GM10847 (cell line): ENCODE results near the gene SH3BP2.

Experiments
- POLR2A ChIP-seq: IDR thresholded peaks from 2 replicates; pipeline ENCODE4 v1.6.1; 2011; ENCODE audit not compliant: insufficient read length; ENCODE audit errors: extremely low read depth

SH3BP2 gene

DNA sequence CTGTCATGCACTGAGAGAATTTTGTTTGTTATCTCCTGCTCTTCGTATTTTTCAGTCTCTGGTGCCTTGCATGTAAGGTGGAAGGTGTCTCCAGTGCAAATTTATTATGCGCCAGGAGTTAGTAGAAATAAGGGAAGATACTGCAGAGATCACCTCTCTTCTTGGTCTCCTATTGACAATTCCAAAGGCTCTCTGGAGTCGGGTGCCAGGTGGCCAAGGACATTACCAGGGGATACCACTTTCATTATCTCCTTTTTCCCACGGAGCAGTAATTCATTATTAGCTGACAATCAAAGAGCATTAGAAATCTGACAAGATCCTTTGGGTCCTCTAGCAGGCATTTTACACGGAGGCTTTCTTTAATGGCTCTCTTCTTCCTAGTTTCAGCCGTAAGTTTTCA lies 76.8 kb downstream of the SH3BP2 start:
- TF ChIP-seq POLR2A, result no peak

DNA sequence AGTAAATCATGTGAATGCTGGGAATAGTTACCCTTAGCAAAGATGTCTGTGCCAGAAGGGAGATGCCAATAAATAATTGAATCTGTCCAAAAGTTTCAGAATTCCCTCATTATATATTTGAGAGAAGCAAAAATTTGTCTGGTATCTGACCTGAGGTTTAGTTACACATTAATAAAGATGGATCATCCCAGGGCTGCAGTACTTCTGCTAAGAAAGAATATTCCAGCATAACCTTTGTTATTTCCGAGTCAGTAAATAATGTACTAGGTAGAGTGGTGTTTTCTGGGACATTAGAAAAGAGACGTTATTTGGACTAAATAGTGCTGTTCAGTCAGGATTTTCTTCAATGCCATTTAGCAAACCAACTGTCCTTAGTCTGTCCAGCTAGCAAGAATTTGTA lies 77.2 kb downstream of the SH3BP2 start:
- TF ChIP-seq POLR2A, result no peak

DNA sequence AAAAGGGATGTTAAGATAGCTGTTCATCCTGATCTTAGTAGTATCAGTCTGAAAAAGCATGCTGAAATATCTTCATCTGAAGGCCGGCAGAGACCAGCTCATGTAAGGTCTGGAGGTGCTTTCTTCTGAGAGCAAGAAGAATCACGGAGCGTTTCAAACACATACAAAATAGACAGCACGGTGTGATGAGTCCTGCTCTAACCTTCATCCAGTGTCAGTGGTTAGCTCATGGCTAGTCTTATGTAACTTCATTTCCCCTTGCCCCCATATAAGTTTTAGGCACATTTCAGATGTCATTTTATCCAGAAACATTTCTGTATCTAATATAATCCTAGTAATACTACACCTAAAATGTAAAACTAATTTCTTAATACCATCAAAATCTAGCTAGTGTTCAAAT lies 78.6 kb downstream of the SH3BP2 start:
- TF ChIP-seq POLR2A, result no peak

DNA sequence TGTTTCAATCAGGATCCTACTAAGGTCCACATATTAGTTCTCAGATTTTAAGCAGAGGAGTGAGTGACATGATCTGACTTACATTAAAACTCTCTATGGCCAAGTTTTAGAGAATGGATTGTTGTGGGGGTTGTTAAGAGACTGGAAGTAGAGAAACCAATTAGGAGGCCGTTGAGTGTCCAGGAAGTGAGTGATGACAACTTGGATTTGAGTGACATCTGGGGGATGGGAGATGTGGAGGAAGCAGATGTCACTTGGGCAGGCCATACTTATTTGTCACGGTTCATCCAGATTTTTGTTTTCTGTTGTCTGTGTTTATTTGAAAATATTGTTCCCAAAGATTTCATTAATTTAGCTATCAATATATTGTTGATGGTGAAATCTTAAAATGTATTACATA lies 79.0 kb downstream of the SH3BP2 start:
- no peak for TF ChIP-seq POLR2A

DNA sequence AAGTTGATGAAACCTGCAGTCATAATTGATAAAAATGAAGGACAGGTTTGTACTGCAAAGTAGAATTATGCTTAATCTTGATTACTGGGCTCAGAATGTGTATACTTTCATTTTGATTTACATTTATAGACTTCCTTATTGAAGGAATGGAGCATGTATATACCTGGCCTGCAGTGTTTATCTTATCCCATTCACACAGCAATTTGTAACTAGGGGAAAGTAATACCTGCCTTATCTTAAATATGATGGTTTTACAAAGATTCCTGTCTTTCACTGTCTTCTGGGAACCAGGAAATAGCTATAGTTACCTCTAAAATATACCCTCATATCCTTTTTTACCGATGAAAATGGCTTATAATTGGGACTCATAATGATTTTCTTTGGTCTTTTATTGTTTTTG lies 80.4 kb downstream of the SH3BP2 start:
- TF ChIP-seq POLR2A, result no peak

DNA sequence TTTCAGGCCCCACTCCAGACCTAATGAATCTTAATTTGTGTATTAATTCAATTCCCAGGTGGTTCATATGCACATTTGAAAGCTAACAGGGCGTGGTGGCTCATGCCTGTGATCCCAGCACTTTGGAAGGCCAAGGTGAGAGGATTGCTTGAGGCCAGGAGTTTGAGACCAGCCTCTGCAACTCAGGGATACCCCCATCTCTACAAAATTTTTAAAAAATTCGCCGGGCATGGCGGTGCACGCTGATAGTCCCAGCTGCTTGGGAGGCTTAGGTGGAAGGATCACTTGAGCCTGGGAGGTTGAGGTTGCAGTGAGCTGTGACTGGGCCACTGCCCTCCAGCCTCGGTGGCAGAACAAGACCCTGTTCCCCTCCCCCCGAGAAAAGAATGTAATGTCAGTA lies 82.0 kb downstream of the SH3BP2 start:
- TF ChIP-seq POLR2A, result no peak

DNA sequence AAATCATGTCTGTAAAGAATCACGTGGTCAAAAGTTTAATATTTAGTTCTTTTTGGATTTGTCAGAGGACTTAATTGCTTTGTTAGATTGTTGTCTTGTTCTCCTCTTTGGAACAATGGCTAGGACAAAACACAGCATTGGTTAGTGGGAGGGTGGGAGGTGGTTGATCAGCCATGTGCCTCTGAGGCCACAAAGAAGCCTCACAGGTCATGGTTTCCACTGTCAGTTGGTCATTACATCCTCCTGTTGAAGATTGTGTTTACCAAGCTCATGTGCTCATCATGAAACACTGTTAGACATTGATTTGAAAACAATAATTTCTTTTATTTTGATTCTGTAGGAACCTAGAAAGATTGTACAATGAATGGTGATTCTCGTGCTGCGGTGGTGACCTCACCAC lies 82.7 kb downstream of the SH3BP2 start:
- TF ChIP-seq POLR2A, result no peak

DNA sequence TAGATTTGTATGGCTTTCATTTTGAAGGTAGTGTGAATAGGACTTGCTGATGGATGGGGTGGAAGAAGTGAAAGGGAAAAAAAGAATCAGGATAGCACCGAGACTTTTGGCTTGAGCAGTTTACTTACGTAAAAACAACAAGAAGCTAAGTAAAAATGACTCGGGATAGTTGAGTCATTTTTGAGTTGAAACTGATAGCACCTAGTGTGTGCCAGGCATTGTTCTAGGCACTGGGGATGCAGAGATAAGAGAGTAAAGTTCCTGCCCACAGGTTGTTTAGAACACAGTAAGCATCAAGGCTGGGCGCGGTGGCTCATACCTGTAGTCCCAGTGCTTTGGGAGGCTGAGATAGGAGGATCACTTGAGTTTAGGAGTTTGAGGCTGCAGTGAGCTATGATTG lies 85.5 kb downstream of the SH3BP2 start:
- TF ChIP-seq POLR2A, result no peak

DNA sequence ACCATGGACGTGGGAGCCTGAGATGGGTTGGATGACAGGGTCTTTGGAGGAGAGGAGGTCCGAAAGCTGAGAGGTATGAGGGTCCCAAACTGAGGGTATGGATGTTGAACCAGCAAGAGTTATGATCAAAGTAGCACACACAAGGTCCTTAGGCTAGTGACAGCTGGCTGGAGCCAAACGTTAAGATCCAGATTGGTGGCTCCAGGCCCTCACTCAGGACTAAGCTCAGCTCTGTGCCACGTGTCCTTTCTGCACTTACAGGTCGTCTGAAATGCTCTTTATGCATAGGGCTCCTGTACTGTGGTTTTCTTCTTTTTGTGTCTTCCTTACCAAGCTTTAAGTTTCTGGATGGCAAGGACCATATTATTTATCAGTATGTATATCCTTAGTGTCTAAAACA lies 86.1 kb downstream of the SH3BP2 start:
- TF ChIP-seq POLR2A, result no peak

DNA sequence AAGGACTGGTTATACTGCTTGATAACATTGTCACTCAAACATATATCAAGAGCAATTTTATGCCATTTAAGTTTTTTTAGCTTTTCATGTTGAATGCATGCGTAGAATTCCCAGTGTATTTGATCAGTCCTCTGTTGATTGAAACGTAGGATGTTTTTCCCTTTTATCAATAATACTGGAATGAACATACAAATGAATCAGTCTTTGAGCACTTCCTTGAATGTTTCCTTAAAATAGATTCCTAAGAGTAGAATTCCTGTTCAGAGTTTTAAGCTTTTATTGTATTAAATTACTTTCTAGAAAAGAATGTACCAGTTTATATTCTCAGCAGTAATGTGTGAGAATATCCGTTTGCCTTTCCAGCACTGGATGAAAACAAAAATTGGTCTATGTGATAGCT lies 88.5 kb downstream of the SH3BP2 start:
- TF ChIP-seq POLR2A, result no peak

DNA sequence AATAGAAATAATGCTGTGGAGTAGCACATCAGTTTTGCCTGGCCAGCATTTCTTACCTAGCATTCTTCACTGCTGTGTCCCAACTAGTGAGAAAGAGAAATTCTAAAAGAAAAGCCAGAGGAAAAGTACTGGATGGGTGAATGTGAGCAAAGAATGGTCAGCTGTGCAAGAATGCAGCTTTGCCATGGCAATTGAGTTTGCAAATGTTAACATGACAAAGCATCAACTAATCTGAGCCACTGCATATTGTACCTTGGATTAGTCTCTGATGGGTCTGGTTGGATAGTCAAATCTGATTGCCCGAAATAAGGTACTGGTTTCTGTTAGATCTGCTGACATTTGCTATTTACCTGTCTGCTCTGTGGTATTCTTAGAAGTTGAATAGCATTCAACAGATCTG lies 89.5 kb downstream of the SH3BP2 start:
- no peak for TF ChIP-seq POLR2A

DNA sequence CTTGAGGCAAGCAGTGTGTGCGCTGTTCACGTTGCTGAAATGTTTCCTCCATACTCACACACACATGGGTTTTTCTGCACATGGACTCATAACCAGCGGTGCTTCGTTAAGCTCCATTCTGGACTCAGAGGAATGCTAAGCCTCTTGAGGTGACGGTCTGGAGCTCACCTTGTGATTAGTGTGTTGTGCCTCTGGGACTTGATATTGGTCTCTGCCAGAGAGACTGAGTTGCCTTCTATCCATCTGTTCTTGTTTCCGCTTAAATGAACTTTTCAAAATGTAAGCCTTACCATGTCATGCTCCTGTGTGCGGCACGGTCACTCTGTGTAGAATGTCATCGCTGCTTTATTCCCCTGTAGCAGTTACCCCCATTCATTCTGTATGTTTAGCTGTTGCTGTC lies 93.3 kb downstream of the SH3BP2 start:
- no peak for TF ChIP-seq POLR2A

DNA sequence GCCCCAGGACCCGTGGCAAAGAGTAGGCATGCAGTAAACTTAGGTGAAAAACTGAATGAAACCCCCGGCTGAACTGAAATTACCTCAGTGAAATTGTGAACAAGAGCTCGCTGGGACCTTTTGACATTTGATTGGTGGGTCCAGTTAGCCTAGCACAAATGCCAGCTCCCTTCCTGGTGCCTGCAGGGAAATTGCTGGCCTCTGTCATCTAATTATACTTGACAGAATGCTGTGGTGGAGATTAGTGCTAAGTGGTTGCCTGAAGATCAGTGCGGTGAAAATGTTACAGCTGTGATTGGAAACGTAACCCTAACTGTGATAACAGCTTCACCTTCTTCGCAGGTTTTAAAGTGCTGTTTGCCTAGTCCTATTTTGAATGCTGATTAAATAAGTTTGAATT lies 93.7 kb downstream of the SH3BP2 start:
- no peak for TF ChIP-seq POLR2A

DNA sequence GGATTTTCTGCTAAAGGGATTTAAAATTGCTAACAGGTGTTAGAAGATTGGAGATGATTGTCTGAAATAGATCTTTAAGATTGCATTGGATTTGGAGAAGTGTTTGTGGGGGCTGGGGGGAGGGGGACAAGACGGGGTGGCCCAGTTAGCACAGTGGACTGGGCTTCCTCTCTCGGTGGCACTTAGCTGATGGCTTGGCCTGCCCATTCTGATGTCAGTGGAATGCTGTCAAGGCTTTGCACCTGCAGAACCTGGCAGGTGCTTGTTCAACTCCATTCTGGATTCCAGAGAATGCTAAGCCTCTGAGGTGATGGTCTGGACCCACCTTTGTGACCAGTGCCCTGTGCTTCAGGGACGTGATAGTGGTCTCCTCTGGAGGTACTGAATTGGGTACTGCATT lies 94.5 kb downstream of the SH3BP2 start:
- TF ChIP-seq POLR2A, result no peak

DNA sequence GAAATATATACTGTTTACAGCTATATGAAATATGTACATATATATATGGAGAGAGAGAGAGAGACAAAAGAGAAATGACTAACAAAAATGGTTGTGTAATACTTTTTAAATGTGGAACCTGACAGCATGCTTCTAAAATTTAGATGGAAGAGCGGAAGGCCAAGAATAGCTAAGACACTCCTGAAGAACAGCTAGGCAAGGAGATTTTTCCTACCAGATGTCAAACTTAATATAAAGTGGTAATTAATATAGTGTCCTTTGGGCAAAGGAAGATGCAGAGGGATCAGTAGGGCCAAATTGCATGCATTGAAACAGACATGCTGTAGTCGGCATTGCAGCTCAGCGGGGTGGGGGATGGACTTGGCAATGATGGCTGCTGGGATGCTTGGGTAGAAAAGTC lies 96.0 kb downstream of the SH3BP2 start:
- TF ChIP-seq POLR2A, result no peak
